Stimulated activated naive CD8-positive, alpha-beta T cell treated with anti-CD3 and anti-CD28 coated beads, Interleukin-15, Interleukin-2, amounts not matched to agents 100 ng/mL and 50 ng/mL, for 24 hours (primary cell): Measurements from ENCODE around the gene SEC23A.

Experiments used
- H3K27ac Mint-ChIP-seq: one replicate; pipeline ENCODE4 v1.8.0; 2021; ENCODE audit warnings: mild to moderate bottlenecking, mixed read lengths
- H3K27me3 Mint-ChIP-seq: one replicate; pipeline ENCODE4 v1.8.0; 2021; ENCODE audit warnings: mixed read lengths
- H3K36me3 Mint-ChIP-seq: one replicate; pipeline ENCODE4 v1.8.0; 2021; ENCODE audit warnings: low read depth, mixed read lengths
- H3K4me1 Mint-ChIP-seq: one replicate; pipeline ENCODE4 v1.8.0; 2021; ENCODE audit warnings: low read depth, mixed read lengths
- H3K4me3 Mint-ChIP-seq: one replicate; pipeline ENCODE4 v1.8.0; 2021; ENCODE audit warnings: mild to moderate bottlenecking, mixed read lengths
- H3K9me3 Mint-ChIP-seq: one replicate; pipeline ENCODE4 v1.8.0; 2021; ENCODE audit warnings: mixed read lengths

SEC23A gene

DNA sequence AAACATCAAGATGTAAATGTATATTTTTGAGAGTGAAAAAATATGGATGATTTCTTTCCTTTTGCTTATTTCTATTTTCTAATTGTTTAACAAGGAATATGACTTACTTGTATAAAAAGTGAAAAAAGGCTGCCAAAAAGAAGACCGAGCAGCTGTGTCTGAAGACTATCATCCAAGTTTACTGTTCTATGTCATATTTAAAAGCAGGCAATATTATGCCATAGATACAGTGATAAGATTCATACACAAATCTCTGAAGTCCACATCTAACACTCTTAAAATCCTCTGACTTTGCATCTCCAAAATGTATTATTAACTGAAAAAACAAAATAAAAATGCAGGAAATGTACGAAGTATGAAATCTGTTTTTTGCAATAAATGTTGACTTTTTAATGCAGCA, 109.1 kb downstream of the SEC23A start:
- no peak overlapping the region for H3K27ac Mint-ChIP-seq
- peaks cover 9% of the 10 kb centered on the region for H3K27me3 Mint-ChIP-seq
- H3K36me3 Mint-ChIP-seq, result no peaks in the 10 kb centered on the region
- H3K4me1 Mint-ChIP-seq, result peaks cover 11% of the 10 kb centered on the region
- H3K9me3 Mint-ChIP-seq, result no peaks in the 10 kb centered on the region
- H3K4me3 Mint-ChIP-seq, result no peak overlapping the region

DNA sequence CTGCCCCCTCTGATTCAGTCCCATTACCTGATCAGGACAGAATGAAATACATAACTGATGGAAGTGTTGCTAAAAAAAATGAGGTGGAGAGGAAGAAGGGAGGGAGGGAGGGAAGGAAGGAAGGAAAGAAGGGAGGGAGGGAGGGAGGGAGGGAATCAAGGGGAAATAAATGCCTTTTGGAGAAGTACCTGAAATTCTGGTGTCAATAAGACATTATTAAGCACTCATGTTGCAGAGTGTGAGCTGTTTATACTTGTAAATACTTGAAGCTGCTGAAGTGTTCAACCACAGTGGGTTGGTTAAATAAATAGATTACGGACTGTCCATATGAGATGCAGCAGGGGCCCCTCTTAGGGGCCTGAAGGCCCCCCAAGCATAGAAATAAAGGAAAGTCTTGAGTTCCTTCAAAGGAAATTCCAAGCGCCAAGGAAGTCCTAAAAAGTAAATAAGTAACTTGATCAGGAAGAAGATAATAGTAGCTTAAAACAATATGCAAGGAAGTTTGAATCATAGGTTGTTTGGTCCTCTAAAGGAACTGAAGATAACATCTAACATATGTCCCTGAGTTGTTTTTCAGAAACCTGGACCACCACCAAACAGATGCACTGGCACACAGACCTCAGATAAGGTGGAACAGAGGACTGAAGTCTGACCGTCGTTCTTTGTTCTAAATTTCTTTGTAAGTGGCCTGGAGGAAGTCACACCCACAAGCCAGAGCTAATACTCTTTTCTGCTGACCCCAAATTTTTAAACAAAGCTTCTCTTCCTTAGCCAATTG, 110.8 kb downstream of the SEC23A start:
- Mint-ChIP-seq H3K4me1 (peaks cover 11% of the 10 kb centered on the region), H3K27me3 (peaks cover 9% of the 10 kb centered on the region), H3K27ac (no peak overlapping the region), H3K36me3 (no peaks in the 10 kb centered on the region), H3K4me3 (no peak overlapping the region), H3K9me3 (no peaks in the 10 kb centered on the region)

GRCh38 chr14:38991299-38991698, 111.7 kb downstream of the SEC23A start:
- Mint-ChIP-seq H3K4me1 (peaks cover 11% of the 10 kb centered on the region), H3K36me3 (no peaks in the 10 kb centered on the region), H3K27ac (no peak overlapping the region), H3K4me3 (no peak overlapping the region), H3K27me3 (peaks cover 9% of the 10 kb centered on the region), H3K9me3 (no peaks in the 10 kb centered on the region)

DNA sequence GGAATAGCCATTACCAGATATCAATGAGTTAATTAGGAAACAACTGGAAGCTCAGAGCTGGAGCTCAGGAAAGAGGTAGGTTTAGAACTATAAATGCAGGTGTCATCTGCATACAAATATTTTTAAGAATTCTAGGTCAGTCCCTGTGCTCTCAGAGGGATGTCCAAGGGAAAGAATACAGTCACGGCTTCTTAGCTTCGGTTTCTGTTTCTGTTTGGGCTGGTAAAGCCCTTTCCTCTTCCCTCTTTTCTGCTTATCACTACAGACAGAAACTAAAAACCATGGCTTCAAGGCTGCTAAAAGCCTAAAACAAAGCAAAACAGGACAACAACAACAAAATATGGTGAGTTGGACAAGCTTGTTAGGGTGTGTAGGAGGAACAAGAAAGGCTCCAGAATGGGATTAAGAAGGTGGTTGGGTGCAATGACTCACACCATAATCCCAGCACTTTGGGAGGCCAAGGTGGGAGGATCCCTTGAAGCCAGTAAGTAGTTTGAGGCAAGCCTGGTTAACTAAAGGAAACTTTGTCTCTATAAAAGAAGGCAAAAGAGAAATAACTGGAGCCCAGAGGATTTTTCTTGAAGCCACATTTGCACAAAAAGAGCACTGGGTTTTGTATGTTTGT, 113.0 kb downstream of the SEC23A start:
- Mint-ChIP-seq H3K4me1 (peaks cover 11% of the 10 kb centered on the region), H3K27ac (no peak overlapping the region), H3K9me3 (no peaks in the 10 kb centered on the region), H3K4me3 (peak overlapping the region; percentile 2), H3K27me3 (peaks cover 9% of the 10 kb centered on the region), H3K36me3 (no peaks in the 10 kb centered on the region)

GRCh38 chr14:38987781-38988180, 115.3 kb downstream of the SEC23A start:
- no peaks in the 10 kb centered on the region for H3K36me3 Mint-ChIP-seq
- H3K4me3 Mint-ChIP-seq, result no peak overlapping the region
- no peaks in the 10 kb centered on the region for H3K9me3 Mint-ChIP-seq
- peaks cover 5% of the 10 kb centered on the region for H3K27me3 Mint-ChIP-seq
- H3K4me1 Mint-ChIP-seq, result peaks cover 11% of the 10 kb centered on the region
- H3K27ac Mint-ChIP-seq, result no peak overlapping the region

DNA sequence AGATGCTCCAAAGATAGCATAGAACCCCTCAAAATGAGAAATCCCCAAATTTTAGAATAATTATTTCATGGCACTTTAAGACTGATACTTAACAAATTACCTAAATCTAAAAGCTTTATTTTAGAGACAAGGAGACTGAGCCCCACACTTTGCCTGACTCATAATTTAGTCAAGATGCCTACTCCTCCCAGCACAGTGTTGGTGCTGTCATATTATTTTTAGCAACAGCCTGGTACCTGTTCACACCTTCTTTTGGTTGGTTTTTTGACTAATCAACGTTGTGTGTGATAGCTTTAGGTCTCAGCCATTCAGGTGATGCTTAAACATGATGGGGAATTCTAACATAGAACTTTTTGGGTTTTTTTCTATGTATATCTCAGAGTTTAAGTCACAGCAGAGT, 120.2 kb downstream of the SEC23A start:
- Mint-ChIP-seq H3K4me3 (no peak overlapping the region), H3K36me3 (no peaks in the 10 kb centered on the region), H3K27me3 (peaks cover 23% of the 10 kb centered on the region), H3K9me3 (no peaks in the 10 kb centered on the region), H3K4me1 (no peaks in the 10 kb centered on the region), H3K27ac (no peak overlapping the region)

- H3K27me3 Mint-ChIP-seq, result peaks cover 23% of the 10 kb centered on the region
- no peak overlapping the region for H3K27ac Mint-ChIP-seq
- no peaks in the 10 kb centered on the region for H3K36me3 Mint-ChIP-seq
- H3K4me1 Mint-ChIP-seq, result no peaks in the 10 kb centered on the region
- H3K9me3 Mint-ChIP-seq, result no peaks in the 10 kb centered on the region
- H3K4me3 Mint-ChIP-seq, result no peak overlapping the region
Measured at GRCh38 chr14:38982278-38982677, 120.8 kb downstream of the SEC23A start.
